ENCODE data around the gene BCAR1.

BCAR1 gene

GRCh38 chr16:75237398-75238131 lies 13.9 kb downstream of the BCAR1 start:
- peaks cover 15% of the 10 kb centered on the region for H3K36me3 ChIP-seq (ENCODE audit: control insufficient read depth, insufficient read depth, low read length)
- H3K56ac ChIP-seq (ENCODE audit: low read length): no peak overlapping the region
- peaks cover 39% of the 10 kb centered on the region for H3K79me2 ChIP-seq (ENCODE audit: control insufficient read depth, insufficient read depth, low read length)
- H3K27me3 ChIP-seq (ENCODE audit: insufficient read depth, low read length, poor library complexity): no peaks in the 10 kb centered on the region
- no peak overlapping the region for H3K4me3 ChIP-seq (ENCODE audit: low read length)
- H2AK5ac ChIP-seq (ENCODE audit: low read length): no peak overlapping the region
- no peaks in the 10 kb centered on the region for H3K4me1 ChIP-seq (ENCODE audit: control insufficient read depth, low read depth, low read length)
- no peak overlapping the region for H4K8ac ChIP-seq (ENCODE audit: low read depth, low read length)
- H3K23ac ChIP-seq (ENCODE audit: low read length): no peak overlapping the region
- no peak overlapping the region for H2BK120ac ChIP-seq (ENCODE audit: low read depth, low read length)
- no peak overlapping the region for H3K18ac ChIP-seq (ENCODE audit: low read length)
- H4K5ac ChIP-seq (ENCODE audit: low read length): no peak overlapping the region
- no peak overlapping the region for H3K4me2 ChIP-seq (ENCODE audit: low read length)
- no peak overlapping the region for H3K9ac ChIP-seq (ENCODE audit: low read length)
- no peak overlapping the region for H2BK15ac ChIP-seq (replicated peaks; ENCODE audit: low read depth)
- no peak overlapping the region for H3K4ac ChIP-seq (ENCODE audit: low read depth, low read length)
- no CpG with 5 or more reads among the region's 18 CpGs for WGBS (ENCODE audit: extremely low coverage, insufficient coverage, low lambda C conversion rate)
- H3K27ac ChIP-seq (ENCODE audit: low read depth, low read length): no peak overlapping the region
- H3K79me1 ChIP-seq (ENCODE audit: low read length): peaks cover 8% of the 10 kb centered on the region
- no peak overlapping the region for H2BK5ac ChIP-seq (ENCODE audit: low read length)
- DNase-seq: no peak

- H3K56ac ChIP-seq (ENCODE audit: low read length): no peak overlapping the region
- no peak overlapping the region for H3K9ac ChIP-seq (ENCODE audit: low read length)
- no peak overlapping the region for H3K23ac ChIP-seq (ENCODE audit: low read length)
- H3K27ac ChIP-seq (ENCODE audit: low read depth, low read length): no peak overlapping the region
- H2BK5ac ChIP-seq (ENCODE audit: low read length): no peak overlapping the region
- H3K18ac ChIP-seq (ENCODE audit: low read length): no peak overlapping the region
- H2AK5ac ChIP-seq (ENCODE audit: low read length): no peak overlapping the region
- WGBS (ENCODE audit: extremely low coverage, insufficient coverage, low lambda C conversion rate): no CpG with 5 or more reads among the region's 28 CpGs
- no peak for DNase-seq
- no peak overlapping the region for H2BK120ac ChIP-seq (ENCODE audit: low read depth, low read length)
- H2BK15ac ChIP-seq (replicated peaks; ENCODE audit: low read depth): no peak overlapping the region
- H3K4me3 ChIP-seq (ENCODE audit: low read length): no peak overlapping the region
- peaks cover 36% of the 10 kb centered on the region for H3K79me2 ChIP-seq (ENCODE audit: control insufficient read depth, insufficient read depth, low read length)
- H3K27me3 ChIP-seq (ENCODE audit: insufficient read depth, low read length, poor library complexity): no peaks in the 10 kb centered on the region
- H3K4ac ChIP-seq (ENCODE audit: low read depth, low read length): no peak overlapping the region
- H3K4me1 ChIP-seq (ENCODE audit: control insufficient read depth, low read depth, low read length): no peaks in the 10 kb centered on the region
- no peak overlapping the region for H4K8ac ChIP-seq (ENCODE audit: low read depth, low read length)
- peaks cover 8% of the 10 kb centered on the region for H3K79me1 ChIP-seq (ENCODE audit: low read length)
- H3K36me3 ChIP-seq (ENCODE audit: control insufficient read depth, insufficient read depth, low read length): peaks cover 15% of the 10 kb centered on the region
- no peak overlapping the region for H4K5ac ChIP-seq (ENCODE audit: low read length)
- H3K4me2 ChIP-seq (ENCODE audit: low read length): no peak overlapping the region
These were observed 14.6 kb downstream of the BCAR1 start for GRCh38 chr16:75236736-75237397.

- H3K23ac ChIP-seq (ENCODE audit: low read length): no peak overlapping the region
- H4K8ac ChIP-seq (ENCODE audit: low read depth, low read length): no peak overlapping the region
- H2BK15ac ChIP-seq (replicated peaks; ENCODE audit: low read depth): no peak overlapping the region
- no peak overlapping the region for H2AK5ac ChIP-seq (ENCODE audit: low read length)
- peaks cover 19% of the 10 kb centered on the region for H3K36me3 ChIP-seq (ENCODE audit: control insufficient read depth, insufficient read depth, low read length)
- no peak overlapping the region for H3K9ac ChIP-seq (ENCODE audit: low read length)
- H3K56ac ChIP-seq (ENCODE audit: low read length): no peak overlapping the region
- no peak overlapping the region for H3K18ac ChIP-seq (ENCODE audit: low read length)
- H3K79me2 ChIP-seq (ENCODE audit: control insufficient read depth, insufficient read depth, low read length): peaks cover 32% of the 10 kb centered on the region
- H3K4me1 ChIP-seq (ENCODE audit: control insufficient read depth, low read depth, low read length): no peaks in the 10 kb centered on the region
- H3K4me2 ChIP-seq (ENCODE audit: low read length): no peak overlapping the region
- H3K79me1 ChIP-seq (ENCODE audit: low read length): peaks cover 8% of the 10 kb centered on the region
- DNase-seq: no peak
- H4K5ac ChIP-seq (ENCODE audit: low read length): no peak overlapping the region
- H2BK5ac ChIP-seq (ENCODE audit: low read length): no peak overlapping the region
- H3K4me3 ChIP-seq (ENCODE audit: low read length): no peak overlapping the region
- H3K27me3 ChIP-seq (ENCODE audit: insufficient read depth, low read length, poor library complexity): no peaks in the 10 kb centered on the region
- no peak overlapping the region for H3K27ac ChIP-seq (ENCODE audit: low read depth, low read length)
- no CpG with 5 or more reads among the region's 7 CpGs for WGBS (ENCODE audit: extremely low coverage, insufficient coverage, low lambda C conversion rate)
- H2BK120ac ChIP-seq (ENCODE audit: low read depth, low read length): no peak overlapping the region
- H3K4ac ChIP-seq (ENCODE audit: low read depth, low read length): no peak overlapping the region
These were observed 15.2 kb downstream of the BCAR1 start for GRCh38 chr16:75236232-75236631.

GRCh38 chr16:75235721-75236193 lies 15.7 kb downstream of the BCAR1 start:
- H3K79me2 ChIP-seq (ENCODE audit: control insufficient read depth, insufficient read depth, low read length): peaks cover 27% of the 10 kb centered on the region
- H3K56ac ChIP-seq (ENCODE audit: low read length): no peak overlapping the region
- no peak overlapping the region for H2BK120ac ChIP-seq (ENCODE audit: low read depth, low read length)
- H3K4me3 ChIP-seq (ENCODE audit: low read length): no peak overlapping the region
- no peak overlapping the region for H2AK5ac ChIP-seq (ENCODE audit: low read length)
- peaks cover 8% of the 10 kb centered on the region for H3K79me1 ChIP-seq (ENCODE audit: low read length)
- H3K4me1 ChIP-seq (ENCODE audit: control insufficient read depth, low read depth, low read length): no peaks in the 10 kb centered on the region
- no peaks in the 10 kb centered on the region for H3K27me3 ChIP-seq (ENCODE audit: insufficient read depth, low read length, poor library complexity)
- H3K4me2 ChIP-seq (ENCODE audit: low read length): no peak overlapping the region
- H2BK5ac ChIP-seq (ENCODE audit: low read length): no peak overlapping the region
- no peak overlapping the region for H2BK15ac ChIP-seq (replicated peaks; ENCODE audit: low read depth)
- no peak overlapping the region for H3K4ac ChIP-seq (ENCODE audit: low read depth, low read length)
- H3K18ac ChIP-seq (ENCODE audit: low read length): no peak overlapping the region
- no peak for DNase-seq
- WGBS (ENCODE audit: extremely low coverage, insufficient coverage, low lambda C conversion rate): no CpG with 5 or more reads among the region's 34 CpGs
- peaks cover 14% of the 10 kb centered on the region for H3K36me3 ChIP-seq (ENCODE audit: control insufficient read depth, insufficient read depth, low read length)
- H4K5ac ChIP-seq (ENCODE audit: low read length): no peak overlapping the region
- H3K27ac ChIP-seq (ENCODE audit: low read depth, low read length): no peak overlapping the region
- H3K9ac ChIP-seq (ENCODE audit: low read length): no peak overlapping the region
- H3K23ac ChIP-seq (ENCODE audit: low read length): no peak overlapping the region
- H4K8ac ChIP-seq (ENCODE audit: low read depth, low read length): no peak overlapping the region

- H3K4ac ChIP-seq (ENCODE audit: low read depth, low read length): no peak overlapping the region
- no peak overlapping the region for H3K4me2 ChIP-seq (ENCODE audit: low read length)
- H2BK15ac ChIP-seq (replicated peaks; ENCODE audit: low read depth): no peak overlapping the region
- no peaks in the 10 kb centered on the region for H3K4me1 ChIP-seq (ENCODE audit: control insufficient read depth, low read depth, low read length)
- H3K79me2 ChIP-seq (ENCODE audit: control insufficient read depth, insufficient read depth, low read length): peaks cover 22% of the 10 kb centered on the region
- no peak overlapping the region for H4K8ac ChIP-seq (ENCODE audit: low read depth, low read length)
- no CpG with 5 or more reads among the region's 48 CpGs for WGBS (ENCODE audit: extremely low coverage, insufficient coverage, low lambda C conversion rate)
- H2BK120ac ChIP-seq (ENCODE audit: low read depth, low read length): no peak overlapping the region
- H3K18ac ChIP-seq (ENCODE audit: low read length): no peak overlapping the region
- H3K9ac ChIP-seq (ENCODE audit: low read length): no peak overlapping the region
- no peak overlapping the region for H3K56ac ChIP-seq (ENCODE audit: low read length)
- no peak overlapping the region for H3K23ac ChIP-seq (ENCODE audit: low read length)
- H2AK5ac ChIP-seq (ENCODE audit: low read length): no peak overlapping the region
- H3K27ac ChIP-seq (ENCODE audit: low read depth, low read length): no peak overlapping the region
- DNase-seq: no peak
- no peak overlapping the region for H4K5ac ChIP-seq (ENCODE audit: low read length)
- H2BK5ac ChIP-seq (ENCODE audit: low read length): no peak overlapping the region
- H3K4me3 ChIP-seq (ENCODE audit: low read length): no peak overlapping the region
- peaks cover 16% of the 10 kb centered on the region for H3K36me3 ChIP-seq (ENCODE audit: control insufficient read depth, insufficient read depth, low read length)
- H3K79me1 ChIP-seq (ENCODE audit: low read length): peaks cover 8% of the 10 kb centered on the region
- H3K27me3 ChIP-seq (ENCODE audit: insufficient read depth, low read length, poor library complexity): no peaks in the 10 kb centered on the region
These were observed 16.3 kb downstream of the BCAR1 start for GRCh38 chr16:75234856-75235696.
